Left lung (tissue), 10 donors: ENCODE measurements around the gene ZIC5. TPM values are rescaled to one million over a fixed set of nuclear protein-coding genes. Genes with fewer than 3 reads are reported as not detected.

Experiments
- ATAC-seq: fragments of 200-7000 bp; cut with Tn5 transposase; one replicate; pipeline ENCODE4 v1.9.1; 2020; ENCODE audit warnings: moderate library complexity
- DNase-seq, 4 donors: peaks; one replicate each; pipeline ENCODE4 v3.0.0-alpha.2; 2013 to 2020
- H3K27ac ChIP-seq, 2 donors: fragments of 200-600 bp; sonication (generic) in 1 of 2; one replicate each; pipeline versions ENCODE4 v1.5.0 to v1.8.0; 2020 to 2021
- H3K27me3 ChIP-seq, 2 donors: fragments of 200-600 bp; sonication (generic) in 1 of 2; one replicate each; pipeline versions ENCODE4 v1.5.0 to v1.8.0; 2020 to 2021
- H3K36me3 ChIP-seq, 2 donors: fragments of 200-600 bp; sonication (generic) in 1 of 2; one replicate each; pipeline versions ENCODE4 v1.5.0 to v1.8.0; 2020 to 2021
- H3K4me1 ChIP-seq, 2 donors: fragments of 200-600 bp; one replicate each; pipeline ENCODE4 v1.8.0; 2021
- H3K4me3 ChIP-seq, 2 donors: fragments of 200-600 bp; sonication (generic) in 1 of 2; one replicate each; pipeline versions ENCODE4 v1.5.0 to v1.8.0; 2020 to 2021; ENCODE audit warnings: mild to moderate bottlenecking in 1 of 2
- H3K9me3 ChIP-seq, 2 donors: fragments of 200-600 bp; sonication (generic) in 1 of 2; one replicate each; pipeline versions ENCODE4 v1.5.0 to v1.8.0; 2020 to 2021
- intact Hi-C, 2 donors: fragments of 100-400 bp; cut with DNase I; formaldehyde crosslinking; loops; one replicate each; pipeline versions ENCODE4 v1.11.2 to v1.14.2; 2022
- polyA plus RNA-seq, 6 donors: library from polyadenylated mRNA; unstranded; fragments of 120-200 nt; gene quantifications; one replicate each; pipeline ENCODE4 v1.2.1, GENCODE V29; 2013; ENCODE audit not compliant: insufficient read length in 6 of 6
- total RNA-seq, 2 donors: library from RNA; stranded (reverse); fragmentation: NEBNext Ultra II Directional; extraction: Animal tissue kit (Norgen Biotek cat#: 25700); gene quantifications; one replicate each; pipeline ENCODE4 v1.2.1, GENCODE V29; 2021
- TF ChIP-seq, protein P1 (sequence below), 2 donors: fragments of 200-600 bp; sonication (generic) in 1 of 2; IDR thresholded peaks; one replicate each; pipeline versions ENCODE4 v1.5.0 to v1.8.0; 2021; ENCODE audit warnings: antibody characterized with exemption in 2 of 2
- donor health status: DM: no; HTN: yes; CAD: no.
- donor health status: DM: no; HTN: no; CAD: no.

The ZIC5 gene
- total and polyA plus RNA-seq, 8 donors: not detected

DNA sequence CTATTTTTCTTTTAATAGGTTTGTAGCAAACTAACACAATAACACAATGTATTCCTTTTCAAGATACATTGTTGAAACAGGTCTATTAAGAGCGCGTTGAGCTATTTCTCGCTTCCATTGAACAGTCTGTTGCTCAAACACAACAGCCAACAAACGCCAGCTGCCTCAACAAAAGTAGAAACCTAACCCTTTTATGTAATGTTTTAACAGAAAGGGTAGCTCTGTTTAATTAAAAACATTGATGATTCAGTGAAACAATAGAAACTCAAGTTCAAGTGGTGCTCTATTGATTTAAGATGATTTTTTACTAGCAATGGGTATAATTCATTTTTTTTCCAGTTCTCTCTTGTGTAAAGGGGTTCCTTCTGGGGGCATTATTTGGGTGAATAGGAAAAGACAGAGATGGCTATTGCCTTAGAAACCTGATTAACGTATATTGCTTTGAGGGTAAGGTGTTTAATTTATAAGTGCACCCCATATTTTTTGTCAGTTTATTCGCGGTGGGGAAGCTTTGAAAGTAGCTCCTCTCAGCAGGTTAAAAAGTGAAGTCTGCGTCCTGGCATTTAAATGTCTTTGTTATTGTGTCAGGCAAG, 24.9 kb upstream of the ZIC5 start:
- TF ChIP-seq, protein P1, sequence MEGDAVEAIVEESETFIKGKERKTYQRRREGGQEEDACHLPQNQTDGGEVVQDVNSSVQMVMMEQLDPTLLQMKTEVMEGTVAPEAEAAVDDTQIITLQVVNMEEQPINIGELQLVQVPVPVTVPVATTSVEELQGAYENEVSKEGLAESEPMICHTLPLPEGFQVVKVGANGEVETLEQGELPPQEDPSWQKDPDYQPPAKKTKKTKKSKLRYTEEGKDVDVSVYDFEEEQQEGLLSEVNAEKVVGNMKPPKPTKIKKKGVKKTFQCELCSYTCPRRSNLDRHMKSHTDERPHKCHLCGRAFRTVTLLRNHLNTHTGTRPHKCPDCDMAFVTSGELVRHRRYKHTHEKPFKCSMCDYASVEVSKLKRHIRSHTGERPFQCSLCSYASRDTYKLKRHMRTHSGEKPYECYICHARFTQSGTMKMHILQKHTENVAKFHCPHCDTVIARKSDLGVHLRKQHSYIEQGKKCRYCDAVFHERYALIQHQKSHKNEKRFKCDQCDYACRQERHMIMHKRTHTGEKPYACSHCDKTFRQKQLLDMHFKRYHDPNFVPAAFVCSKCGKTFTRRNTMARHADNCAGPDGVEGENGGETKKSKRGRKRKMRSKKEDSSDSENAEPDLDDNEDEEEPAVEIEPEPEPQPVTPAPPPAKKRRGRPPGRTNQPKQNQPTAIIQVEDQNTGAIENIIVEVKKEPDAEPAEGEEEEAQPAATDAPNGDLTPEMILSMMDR (IDR thresholded peaks at IDR 0.05): no peak
- intact Hi-C loops: no loop called here
- ATAC-seq (no peak), DNase-seq (peak in 1 of 4 donors; percentile 4)
- H3K36me3 ChIP-seq: no peaks in the 10 kb centered on the region
- H3K4me1 ChIP-seq: peaks cover 0 to 5% of the 10 kb centered on the region in 2 donors
- H3K27ac ChIP-seq: no peak overlapping the region
- peaks cover 83 to 100% of the 10 kb centered on the region in 2 donors for H3K27me3 ChIP-seq
- H3K4me3 ChIP-seq: no peak overlapping the region
- no peaks in the 10 kb centered on the region for H3K9me3 ChIP-seq

DNA sequence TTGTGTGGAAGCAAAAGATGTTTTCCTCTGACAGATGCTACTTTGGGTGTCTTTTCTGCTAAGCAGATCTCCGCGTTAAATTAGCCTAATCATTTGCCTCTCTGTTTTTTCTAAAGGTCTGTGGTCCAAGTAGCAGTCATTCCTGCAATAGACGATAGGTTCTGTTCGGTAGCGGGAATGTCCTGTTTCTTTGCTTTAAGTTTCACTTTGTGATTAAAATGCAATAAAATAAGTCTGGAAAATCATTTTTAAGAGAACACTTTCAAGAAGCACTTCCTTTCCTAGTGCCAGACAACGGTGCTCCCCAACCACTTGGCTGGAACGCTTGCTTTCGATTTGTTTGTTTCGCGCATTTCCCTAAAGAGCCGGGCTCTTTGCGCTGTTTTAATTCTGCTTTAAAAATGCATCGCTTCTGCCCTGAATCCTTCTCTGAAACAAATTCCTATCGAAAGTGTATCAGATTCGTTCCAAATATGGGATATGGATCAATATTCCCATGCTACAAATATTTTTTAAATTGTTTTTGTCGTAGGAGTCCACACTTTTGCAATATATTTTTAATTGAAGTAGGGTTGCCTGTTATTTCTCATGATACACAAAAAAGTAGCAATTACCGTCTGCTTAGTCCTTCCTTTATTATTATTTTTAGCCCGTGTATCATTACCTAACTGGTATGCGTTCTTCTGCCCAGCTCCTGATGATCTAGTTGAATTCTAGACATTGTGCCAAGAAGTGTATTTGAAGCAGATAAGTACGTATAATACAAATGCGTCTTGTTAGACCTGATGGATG, 24.2 kb upstream of the ZIC5 start:
- Histone ChIP-seq H3K4me1 (peaks cover 0 to 5% of the 10 kb centered on the region in 2 donors), H3K4me3 (no peak overlapping the region), H3K27ac (no peak overlapping the region), H3K9me3 (no peaks in the 10 kb centered on the region), H3K36me3 (no peaks in the 10 kb centered on the region), H3K27me3 (peaks cover 90 to 100% of the 10 kb centered on the region in 2 donors)
- DNase-seq: peak in 2 of 4 donors; percentile 35 to 75
- no peak for ATAC-seq
- TF ChIP-seq, protein P1 (IDR thresholded peaks at IDR 0.05): no peak
- intact Hi-C loops: no loop called here

DNA sequence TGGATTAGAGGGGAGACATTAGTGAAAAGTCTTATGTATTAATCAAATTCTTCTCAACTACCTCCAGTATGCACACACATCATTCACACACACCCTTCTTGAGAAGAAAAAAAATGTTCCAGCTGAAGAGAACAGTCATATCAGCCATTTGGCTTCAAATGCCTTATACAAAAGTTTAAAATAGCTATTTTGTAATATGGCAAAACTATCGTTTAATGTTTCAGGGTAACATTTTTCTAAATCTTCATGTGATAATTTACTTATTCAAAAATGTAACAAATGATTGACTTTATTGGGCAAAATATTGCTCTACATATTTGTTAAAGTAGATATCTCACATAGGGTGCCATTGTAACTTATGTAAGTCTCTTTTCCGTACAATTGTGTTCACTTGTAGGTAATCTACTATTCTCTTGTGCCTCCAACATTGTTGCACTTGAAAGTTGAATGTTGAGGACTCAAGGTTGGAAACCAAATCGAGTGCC, 23.6 kb upstream of the ZIC5 start:
- no peaks in the 10 kb centered on the region for H3K9me3 ChIP-seq
- DNase-seq: peak in 1 of 4 donors; percentile 3
- peaks cover 0 to 11% of the 10 kb centered on the region in 2 donors for H3K4me1 ChIP-seq
- no peak overlapping the region for H3K27ac ChIP-seq
- ATAC-seq: no peak
- TF ChIP-seq, protein P1 (IDR thresholded peaks at IDR 0.05): no peak
- intact Hi-C loops: no loop called here
- H3K4me3 ChIP-seq: no peak overlapping the region
- H3K27me3 ChIP-seq: peaks cover 93 to 100% of the 10 kb centered on the region in 2 donors
- H3K36me3 ChIP-seq: no peaks in the 10 kb centered on the region

DNA sequence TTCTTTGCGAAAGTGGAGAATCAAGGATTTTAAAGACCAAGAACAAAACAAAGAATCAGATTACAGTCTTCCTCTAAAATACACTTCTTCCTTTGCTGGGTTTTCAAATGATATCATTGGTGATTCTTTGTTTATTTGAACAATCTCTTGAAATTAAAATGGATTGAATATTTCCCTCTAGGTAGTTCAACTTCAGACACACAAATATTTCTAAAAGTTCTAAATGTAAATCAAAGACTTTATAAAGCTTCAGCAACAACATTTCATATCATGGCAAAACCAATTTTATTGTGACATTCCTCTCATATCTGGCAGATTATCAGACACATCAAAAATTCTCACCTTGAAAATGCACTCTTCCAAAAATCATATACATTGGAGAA, 23.1 kb upstream of the ZIC5 start:
- TF ChIP-seq, protein P1 (IDR thresholded peaks at IDR 0.05): no peak
- intact Hi-C loops: no loop called here
- H3K36me3 ChIP-seq: no peaks in the 10 kb centered on the region

More for the DNA sequence above, 23.1 kb upstream of the ZIC5 start:
- ATAC-seq: no peak
- peaks cover 0 to 15% of the 10 kb centered on the region in 2 donors for H3K4me1 ChIP-seq
- no peak overlapping the region for H3K4me3 ChIP-seq
- no peak overlapping the region for H3K27ac ChIP-seq
- no peak for DNase-seq
- H3K9me3 ChIP-seq: no peaks in the 10 kb centered on the region
- H3K27me3 ChIP-seq: peaks cover 98 to 100% of the 10 kb centered on the region in 2 donors
